BJ (cell line): Measurements from ENCODE around the gene AFF3. TPM values are rescaled to one million over a fixed set of nuclear protein-coding genes. Genes with fewer than 3 reads are reported as not detected.

Experiments used
- CTCF ChIA-PET: fragments of 350-600 bp; formaldehyde crosslinking; extraction: SDS; loops from one replicate; lab custom pipeline; 2021; ENCODE audit warnings: antibody characterized with exemption, inconsistent platforms; lab: Yijun Ruan, JAX
- POLR2A ChIA-PET: fragments of 300-600 bp; sonication (Branson Sonifier 250); formaldehyde crosslinking; extraction: SDS; loops from one replicate; lab custom pipeline; 2021; ENCODE audit warnings: antibody characterized with exemption; lab: Charles Lee
- DNase-seq: peaks from one replicate; pipeline ENCODE4 v3.0.0-alpha.2; 2011; ENCODE audit warnings: low read depth
- H3K27me3 ChIP-seq: 2 replicates; pipeline ENCODE4 v1.6.0; 2011; ENCODE audit warnings: low read length; ENCODE audit not compliant: control insufficient read depth, insufficient read depth
- H3K36me3 ChIP-seq: 2 replicates; pipeline ENCODE4 v1.5.1; 2011; ENCODE audit warnings: low read length; ENCODE audit not compliant: control insufficient read depth, insufficient read depth
- H3K4me3 ChIP-seq: 2 replicates; pipeline ENCODE4 v1.5.1; 2011; ENCODE audit warnings: low read depth, mild to moderate bottlenecking, control low read depth, low read length
- polyA plus RNA-seq: library from polyadenylated mRNA; depleted of rRNA; stranded (reverse); fragments of >200 nt; gene quantifications from 2 replicates; pipeline ENCODE4 v1.2.3, GENCODE V29; 2011
- TF ChIP-seq, protein P1 (sequence below): IDR thresholded peaks from 2 replicates; pipeline ENCODE4 v1.5.1; 2011; ENCODE audit warnings: low read depth, mild to moderate bottlenecking, control low read depth, inconsistent platforms, low read length, moderate library complexity; ENCODE audit not compliant: insufficient read depth

The AFF3 gene
- polyA plus RNA-seq, 1 experiment, result 11.5 TPM

DNA sequence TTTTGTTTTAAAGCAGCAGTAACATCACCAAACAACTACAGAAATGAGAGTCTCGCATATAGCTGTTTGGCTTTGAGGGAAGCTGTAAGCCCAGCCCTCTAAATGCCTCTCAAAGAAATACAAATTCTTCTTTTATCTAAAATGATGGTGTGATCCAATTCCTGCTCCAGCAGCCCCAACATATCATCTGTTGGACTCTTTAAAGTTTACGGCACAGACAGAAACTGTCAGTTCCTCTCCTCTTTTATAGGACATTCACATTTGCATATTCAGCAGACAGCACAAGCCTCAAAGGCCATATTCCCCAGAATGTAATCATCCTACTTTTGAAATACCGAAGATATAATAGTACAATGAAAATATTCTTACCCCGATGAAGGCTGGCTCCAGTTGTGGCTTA is 435.7 kb downstream of the AFF3 start:
- no peak for DNase-seq
- TF ChIP-seq, protein P1, sequence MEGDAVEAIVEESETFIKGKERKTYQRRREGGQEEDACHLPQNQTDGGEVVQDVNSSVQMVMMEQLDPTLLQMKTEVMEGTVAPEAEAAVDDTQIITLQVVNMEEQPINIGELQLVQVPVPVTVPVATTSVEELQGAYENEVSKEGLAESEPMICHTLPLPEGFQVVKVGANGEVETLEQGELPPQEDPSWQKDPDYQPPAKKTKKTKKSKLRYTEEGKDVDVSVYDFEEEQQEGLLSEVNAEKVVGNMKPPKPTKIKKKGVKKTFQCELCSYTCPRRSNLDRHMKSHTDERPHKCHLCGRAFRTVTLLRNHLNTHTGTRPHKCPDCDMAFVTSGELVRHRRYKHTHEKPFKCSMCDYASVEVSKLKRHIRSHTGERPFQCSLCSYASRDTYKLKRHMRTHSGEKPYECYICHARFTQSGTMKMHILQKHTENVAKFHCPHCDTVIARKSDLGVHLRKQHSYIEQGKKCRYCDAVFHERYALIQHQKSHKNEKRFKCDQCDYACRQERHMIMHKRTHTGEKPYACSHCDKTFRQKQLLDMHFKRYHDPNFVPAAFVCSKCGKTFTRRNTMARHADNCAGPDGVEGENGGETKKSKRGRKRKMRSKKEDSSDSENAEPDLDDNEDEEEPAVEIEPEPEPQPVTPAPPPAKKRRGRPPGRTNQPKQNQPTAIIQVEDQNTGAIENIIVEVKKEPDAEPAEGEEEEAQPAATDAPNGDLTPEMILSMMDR, result no peak
- H3K4me3 ChIP-seq, result no peak overlapping the region
- H3K36me3 ChIP-seq, result no peaks in the 10 kb centered on the region
- H3K27me3 ChIP-seq, result no peaks in the 10 kb centered on the region
- ChIA-PET CTCF (no interaction called here), POLR2A (interaction anchor here (0.6 kb wide), 1 partner anchor 147 kb away, joined by 4 read pairs; no protein-coding TSS in a partner anchor)

DNA sequence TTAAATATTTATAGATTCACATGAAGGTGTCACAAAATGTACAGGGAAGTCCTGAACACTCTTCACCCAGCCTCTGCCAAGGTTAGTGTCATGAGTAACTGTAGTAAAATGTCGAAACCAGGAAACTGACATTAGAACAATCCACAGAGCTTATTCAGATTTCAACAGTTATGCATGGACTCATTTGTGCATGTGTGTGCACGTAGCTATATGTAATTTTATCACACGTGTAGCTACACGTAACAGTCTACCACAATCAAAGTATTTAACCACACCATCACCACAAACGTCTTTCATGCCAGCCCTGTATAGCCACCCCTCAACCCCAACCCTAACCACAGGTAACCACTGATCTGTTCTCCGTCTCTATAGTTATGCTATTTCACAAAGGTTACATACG is 440.9 kb downstream of the AFF3 start:
- no peak for DNase-seq
- TF ChIP-seq, protein P1, result no peak
- ChIA-PET POLR2A (interaction anchor here (0.6 kb wide), 1 partner anchor 1549 kb away, joined by 18 read pairs; no protein-coding TSS in a partner anchor), CTCF (no interaction called here)
- Histone ChIP-seq H3K27me3 (no peaks in the 10 kb centered on the region), H3K4me3 (no peak overlapping the region), H3K36me3 (no peaks in the 10 kb centered on the region)

DNA sequence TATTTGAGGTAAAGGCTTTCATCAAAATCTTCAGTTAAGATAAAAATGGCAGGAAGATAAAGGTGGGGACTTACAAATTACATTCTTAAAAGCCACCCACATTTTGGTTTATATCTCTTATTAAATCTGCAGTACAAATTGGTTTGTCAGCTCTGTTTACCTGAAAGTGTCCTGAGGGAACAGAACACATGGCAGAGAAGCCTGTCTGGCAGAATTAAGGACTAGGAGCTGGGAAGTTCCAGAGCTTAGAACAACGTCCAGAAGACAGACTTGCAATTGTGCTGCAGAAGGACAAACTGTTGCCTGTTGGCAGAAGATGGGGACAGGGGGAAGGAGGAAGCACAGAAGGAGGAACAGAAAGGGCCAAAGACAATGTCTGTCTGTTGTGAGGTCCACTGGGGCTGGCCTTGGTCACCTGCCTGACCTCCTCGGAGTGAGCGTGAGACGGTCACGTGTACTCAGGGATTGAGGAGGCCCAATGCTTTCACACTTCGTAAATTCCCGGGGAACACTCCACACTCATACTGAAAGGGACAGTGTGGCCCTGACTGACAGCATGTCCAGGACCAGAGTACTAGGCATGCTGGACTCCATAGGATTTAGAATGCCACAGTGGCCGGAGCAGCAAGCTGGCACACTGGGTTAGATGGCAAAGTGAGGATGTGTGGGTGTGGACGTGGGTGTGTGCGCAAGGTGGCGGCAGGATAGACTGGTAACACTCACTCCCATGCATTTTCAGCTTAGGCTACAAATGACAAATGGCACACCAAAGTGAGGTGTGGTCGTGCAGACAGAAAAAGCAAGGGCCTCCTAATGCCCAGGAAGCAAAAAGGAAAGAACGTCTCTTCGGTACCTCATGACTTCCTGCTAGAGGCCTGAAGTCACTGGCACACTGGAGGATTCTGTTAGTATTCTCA is 441.6 kb downstream of the AFF3 start:
- POLR2A ChIA-PET, result no interaction called here
- DNase-seq, result no peak
- Histone ChIP-seq H3K36me3 (no peaks in the 10 kb centered on the region), H3K27me3 (no peaks in the 10 kb centered on the region), H3K4me3 (no peak overlapping the region)
- TF ChIP-seq, protein P1, result no peak
- CTCF ChIA-PET, result no interaction called here

DNA sequence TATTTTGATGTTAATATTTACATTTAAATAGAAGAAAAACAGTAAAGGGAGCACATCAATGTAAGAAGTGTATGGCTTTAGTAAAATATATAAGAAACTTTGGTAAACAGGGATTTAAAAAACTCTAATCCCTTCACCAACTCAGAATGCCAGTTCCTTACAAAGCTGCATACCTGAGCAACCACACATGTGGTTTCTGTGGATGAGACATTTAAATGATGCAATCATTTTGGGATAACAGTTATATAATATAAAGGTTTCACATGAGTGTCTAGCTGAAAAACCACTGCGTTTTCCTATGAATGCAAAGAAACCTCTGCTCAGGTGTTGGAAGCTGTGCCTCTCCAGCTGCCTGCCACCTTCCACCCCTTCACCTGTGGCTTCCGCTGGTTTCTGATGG is 443.5 kb downstream of the AFF3 start:
- DNase-seq, result no peak
- Histone ChIP-seq H3K4me3 (no peak overlapping the region), H3K27me3 (no peaks in the 10 kb centered on the region), H3K36me3 (no peaks in the 10 kb centered on the region)
- CTCF ChIA-PET, result interaction anchor here (1.0 to 1.6 kb wide), 3 partner anchors 11 to 140 kb away, joined by 3 to 5 read pairs (median 4); no protein-coding TSS in a partner anchor
- TF ChIP-seq, protein P1, result no peak
- POLR2A ChIA-PET, result no interaction called here

DNA sequence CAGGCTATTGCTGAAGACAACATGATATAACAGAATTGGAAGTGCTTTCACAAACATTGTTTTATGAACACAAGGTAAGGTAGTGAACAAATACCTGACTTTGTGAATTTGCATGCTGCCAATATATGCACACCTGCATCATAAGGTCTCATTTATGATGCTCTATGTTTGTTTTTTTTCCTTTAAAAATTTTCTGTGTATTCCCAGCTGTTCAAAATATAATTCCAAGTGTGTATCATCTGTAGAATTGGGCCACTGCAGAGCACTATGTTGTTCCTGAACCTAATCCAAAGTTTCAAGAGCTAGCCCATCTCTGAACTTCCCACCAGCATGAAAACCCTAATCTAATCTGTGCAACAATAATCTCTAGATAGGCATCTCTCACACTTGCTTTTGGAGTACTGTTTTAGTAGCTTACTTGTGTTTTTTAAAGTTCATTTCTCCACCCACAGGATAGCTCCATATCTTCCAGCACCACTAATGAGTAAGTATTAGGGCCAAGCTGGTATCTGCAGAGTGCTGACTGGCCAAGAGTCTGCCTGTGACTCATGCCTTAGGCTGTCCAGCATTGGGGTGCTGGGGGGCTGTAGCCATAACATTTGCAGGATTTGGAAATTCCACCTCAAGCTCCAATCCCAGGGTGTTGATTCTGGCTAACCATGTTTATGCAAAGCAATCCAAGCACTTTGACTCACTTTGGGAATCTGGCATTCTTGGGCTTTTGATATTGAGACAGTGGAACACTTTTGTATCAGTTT is 444.4 kb downstream of the AFF3 start:
- CTCF ChIA-PET, result interaction anchor here (1.0 to 1.6 kb wide), 3 partner anchors 10 to 139 kb away, joined by 3 to 5 read pairs (median 4); no protein-coding TSS in a partner anchor
- no peak overlapping the region for H3K4me3 ChIP-seq

More for the DNA sequence above, 444.4 kb downstream of the AFF3 start:
- H3K36me3 ChIP-seq, result no peaks in the 10 kb centered on the region
- TF ChIP-seq, protein P1, result no peak
- POLR2A ChIA-PET, result no interaction called here
- DNase-seq, result peak; percentile 70
- H3K27me3 ChIP-seq, result no peaks in the 10 kb centered on the region
